ENCODE results near the gene TIPRL.

DNA sequence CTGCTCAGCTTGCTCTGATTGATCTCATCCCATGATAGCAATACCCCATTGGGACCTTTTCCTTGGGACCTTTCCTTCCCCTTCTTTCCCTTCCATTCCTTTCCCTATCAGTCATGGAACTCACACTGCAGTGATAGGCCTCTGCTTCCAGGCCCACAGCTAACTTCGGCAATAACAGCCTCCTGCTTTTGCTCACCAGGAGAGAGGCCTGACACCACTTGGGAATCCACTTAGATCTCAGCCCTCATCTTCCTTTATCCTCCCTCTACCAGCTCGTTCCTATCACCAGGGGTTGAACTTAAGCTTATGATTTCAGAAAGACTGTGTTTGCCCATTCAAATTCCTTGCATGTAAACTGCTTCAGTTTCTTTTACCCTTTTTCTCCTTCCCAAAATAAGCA lies 11.0 kb upstream of the TIPRL start:
- TF ChIP-seq, protein P1, sequence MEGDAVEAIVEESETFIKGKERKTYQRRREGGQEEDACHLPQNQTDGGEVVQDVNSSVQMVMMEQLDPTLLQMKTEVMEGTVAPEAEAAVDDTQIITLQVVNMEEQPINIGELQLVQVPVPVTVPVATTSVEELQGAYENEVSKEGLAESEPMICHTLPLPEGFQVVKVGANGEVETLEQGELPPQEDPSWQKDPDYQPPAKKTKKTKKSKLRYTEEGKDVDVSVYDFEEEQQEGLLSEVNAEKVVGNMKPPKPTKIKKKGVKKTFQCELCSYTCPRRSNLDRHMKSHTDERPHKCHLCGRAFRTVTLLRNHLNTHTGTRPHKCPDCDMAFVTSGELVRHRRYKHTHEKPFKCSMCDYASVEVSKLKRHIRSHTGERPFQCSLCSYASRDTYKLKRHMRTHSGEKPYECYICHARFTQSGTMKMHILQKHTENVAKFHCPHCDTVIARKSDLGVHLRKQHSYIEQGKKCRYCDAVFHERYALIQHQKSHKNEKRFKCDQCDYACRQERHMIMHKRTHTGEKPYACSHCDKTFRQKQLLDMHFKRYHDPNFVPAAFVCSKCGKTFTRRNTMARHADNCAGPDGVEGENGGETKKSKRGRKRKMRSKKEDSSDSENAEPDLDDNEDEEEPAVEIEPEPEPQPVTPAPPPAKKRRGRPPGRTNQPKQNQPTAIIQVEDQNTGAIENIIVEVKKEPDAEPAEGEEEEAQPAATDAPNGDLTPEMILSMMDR (IDR thresholded peaks at IDR 0.05), result no peak
- no peak for TF ChIP-seq POLR2A (IDR thresholded peaks at IDR 0.05)
